Measurements from ENCODE around the gene SPRED2.

DNA sequence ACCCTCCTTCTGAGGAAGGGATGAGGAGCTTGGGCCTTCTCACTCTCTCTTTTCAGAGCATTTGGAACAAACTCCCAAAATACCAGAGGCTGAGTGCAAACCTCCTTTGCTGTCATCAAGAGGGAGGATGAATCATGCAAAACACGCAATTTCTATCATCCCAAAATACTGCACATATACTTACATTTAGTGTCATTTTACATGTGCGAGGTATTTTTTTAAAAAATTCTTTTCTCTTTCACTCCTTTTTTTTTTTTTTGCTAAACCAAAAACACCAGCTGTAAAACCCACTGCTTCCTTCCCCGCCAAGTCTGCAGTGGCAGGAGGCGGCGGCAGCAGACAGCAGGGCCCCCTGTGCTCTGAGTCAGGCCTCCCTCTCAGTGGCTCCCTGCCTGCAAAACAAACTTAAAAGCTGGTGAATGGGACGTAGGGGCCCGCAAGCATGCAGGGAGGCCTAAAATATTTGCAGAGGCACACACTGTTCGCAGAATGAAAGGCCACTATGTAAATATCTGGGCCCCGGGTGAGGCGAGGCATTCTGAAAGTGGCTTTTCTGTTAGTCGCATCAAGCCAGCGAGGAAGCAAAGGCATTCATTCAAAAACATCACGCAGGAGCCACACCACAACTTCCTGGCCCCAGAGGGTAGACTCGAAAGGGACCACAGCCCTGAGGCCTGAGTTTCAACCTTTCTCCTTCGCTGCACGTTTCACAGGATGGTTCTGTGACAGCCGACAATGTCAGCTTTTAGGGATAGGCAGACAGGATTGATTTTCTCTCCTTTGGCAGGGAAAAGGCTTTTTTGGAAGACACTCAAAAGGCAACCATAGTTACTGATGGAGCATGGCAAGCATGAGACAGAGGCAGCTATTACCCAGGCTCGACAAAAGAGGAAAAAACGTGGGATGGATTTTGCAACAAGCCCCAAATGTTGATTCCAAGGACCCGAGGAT, 131.4 kb downstream of the SPRED2 start:
- TF ChIP-seq CTCF (conservative IDR thresholded peaks at IDR 0.05 in 1 of 2, IDR thresholded peaks at IDR 0.05 in 1 of 2; ENCODE audit: extremely low read depth in 1 of 2, insufficient read depth in 1 of 2, low read depth in 1 of 2, low read length in 2 of 2) (no peak), EZH2 (IDR thresholded peaks at IDR 0.05; ENCODE audit: borderline replicate concordance, low read length) (no peak)
